Thoracic aorta (tissue), 2 donors: ENCODE results near the gene DOCK3. TPM values are rescaled to one million over a fixed set of nuclear protein-coding genes. Genes with fewer than 3 reads are reported as not detected.

Experiments used
- ATAC-seq: fragments of 150-250 bp; one replicate; pipeline ENCODE4 v1.8.0; 2017; ENCODE audit warnings: low read depth; ENCODE audit not compliant: insufficient number of reproducible peaks, low FRiP score
- DNase-seq: peaks from one replicate; pipeline ENCODE4 v3.0.0-alpha.2; 2020; ENCODE audit warnings: low spot score
- H3K27ac ChIP-seq, 2 donors: fragments of 200-600 bp; sonication (generic); 1 replicate in 1 of 2; 2 replicates in 1 of 2; pipeline ENCODE4 v1.5.1; 2016; ENCODE audit warnings: mild to moderate bottlenecking in 2 of 2, moderate library complexity in 2 of 2
- H3K27me3 ChIP-seq: fragments of 200-600 bp; sonication (generic); replicated peaks from 2 replicates; pipeline ENCODE4 v1.6.0; 2016; ENCODE audit warnings: mild to moderate bottlenecking; ENCODE audit not compliant: insufficient read depth
- H3K36me3 ChIP-seq: fragments of 200-600 bp; sonication (generic); one replicate; pipeline ENCODE4 v1.5.1; 2016
- H3K4me1 ChIP-seq, 2 donors: fragments of 200-600 bp; sonication (generic); 1 replicate in 1 of 2; 2 replicates in 1 of 2; pipeline versions ENCODE4 v1.5.1 to v1.6.0; 2016; ENCODE audit warnings: low read depth in 2 of 2, mild to moderate bottlenecking in 1 of 2; ENCODE audit not compliant: control insufficient read depth in 1 of 2
- H3K4me3 ChIP-seq: fragments of 200-600 bp; sonication (generic); 2 replicates; pipeline ENCODE4 v1.5.1; 2016; ENCODE audit warnings: mild to moderate bottlenecking
- H3K9me3 ChIP-seq: fragments of 200-600 bp; sonication (generic); 2 replicates; pipeline ENCODE4 v1.5.1; 2016
- CTCF ChIP-seq: fragments of 200-600 bp; sonication (generic); IDR thresholded peaks from one replicate; pipeline ENCODE4 v1.5.1; 2019; ENCODE audit warnings: antibody characterized with exemption
- total RNA-seq, 2 donors: library from RNA; depleted of rRNA; stranded (reverse); fragments of >200 nt; gene quantifications; one replicate each; pipeline versions ENCODE4 v1.1.0 to v1.2.3, GENCODE V29; 2016

DOCK3 gene
- total RNA-seq, 2 donors from 2014 or later = 0.14 to 0.71 TPM

- no peak overlapping the region for H3K4me3 ChIP-seq
- H3K27ac ChIP-seq = no peak overlapping the region
- H3K9me3 ChIP-seq = no peaks in the 10 kb centered on the region
- H3K4me1 ChIP-seq = no peaks in the 10 kb centered on the region
- TF ChIP-seq CTCF = no peak
- H3K36me3 ChIP-seq = no peaks in the 10 kb centered on the region
- no peak for ATAC-seq
- no peak for DNase-seq
- no peaks in the 10 kb centered on the region for H3K27me3 ChIP-seq
These were observed 680.2 kb downstream of the DOCK3 start for GRCh38 chr3:51354731-51355615.

- H3K4me1 ChIP-seq = no peaks in the 10 kb centered on the region
- H3K27ac ChIP-seq = no peak overlapping the region
- no peaks in the 10 kb centered on the region for H3K27me3 ChIP-seq
- no peak for DNase-seq
- H3K4me3 ChIP-seq = no peak overlapping the region
- no peaks in the 10 kb centered on the region for H3K9me3 ChIP-seq
- no peaks in the 10 kb centered on the region for H3K36me3 ChIP-seq
- ATAC-seq = no peak
- TF ChIP-seq CTCF = no peak
These were observed 681.3 kb downstream of the DOCK3 start for GRCh38 chr3:51355891-51356578.

GRCh38 chr3:51357856-51358255, 683.1 kb downstream of the DOCK3 start:
- no peak for ATAC-seq
- DNase-seq = no peak
- no peak for TF ChIP-seq CTCF
- Histone ChIP-seq H3K9me3 (no peaks in the 10 kb centered on the region), H3K27ac (no peak overlapping the region), H3K36me3 (no peaks in the 10 kb centered on the region), H3K4me1 (no peaks in the 10 kb centered on the region), H3K27me3 (no peaks in the 10 kb centered on the region), H3K4me3 (no peak overlapping the region)

- DNase-seq (no peak), ATAC-seq (no peak)
These were observed 684.3 kb downstream of the DOCK3 start for GRCh38 chr3:51358981-51359380.

More at GRCh38 chr3:51358981-51359380, 684.3 kb downstream of the DOCK3 start:
- Histone ChIP-seq H3K9me3 (no peaks in the 10 kb centered on the region), H3K36me3 (no peaks in the 10 kb centered on the region), H3K27ac (no peak overlapping the region), H3K4me3 (no peak overlapping the region), H3K4me1 (no peaks in the 10 kb centered on the region), H3K27me3 (no peaks in the 10 kb centered on the region)
- no peak for TF ChIP-seq CTCF
